DOHH2 (cell line): ENCODE results near the gene C1QTNF6.

Experiments
- H3F3A ChIP-seq: fragments of 200-600 bp; sonication (generic), shearing (Covaris generic); 2 replicates; pipeline ENCODE4 v1.6.0; 2016; ENCODE audit warnings: antibody characterized with exemption, mild to moderate bottlenecking; ENCODE audit not compliant: control insufficient read depth, insufficient read depth
- H3K27ac ChIP-seq: fragments of 200-600 bp; sonication (generic); 2 replicates; pipeline ENCODE4 v1.5.1; 2014; ENCODE audit warnings: low read depth, mild to moderate bottlenecking, low read length, moderate library complexity
- H3K27me3 ChIP-seq: fragments of 200-600 bp; sonication (generic); 2 replicates; pipeline ENCODE4 v1.6.1; 2014; ENCODE audit warnings: mild to moderate bottlenecking, low read length, mixed read lengths; ENCODE audit not compliant: control insufficient read depth
- H3K36me3 ChIP-seq: fragments of 200-600 bp; sonication (generic); 2 replicates; pipeline ENCODE4 v1.6.1; 2014; ENCODE audit warnings: mild to moderate bottlenecking, low read length, moderate library complexity, mixed read lengths; ENCODE audit not compliant: control insufficient read depth
- H3K4me1 ChIP-seq: fragments of 200-600 bp; sonication (generic); 2 replicates; pipeline ENCODE4 v1.6.1; 2014; ENCODE audit warnings: mild to moderate bottlenecking, low read length, mixed read lengths; ENCODE audit not compliant: control insufficient read depth
- H3K4me2 ChIP-seq: fragments of 200-600 bp; sonication (generic); 2 replicates; pipeline ENCODE4 v1.6.0; 2014; ENCODE audit warnings: mild to moderate bottlenecking, low read length, moderate library complexity
- H3K4me3 ChIP-seq: fragments of 200-600 bp; sonication (generic); 2 replicates; pipeline ENCODE4 v1.5.1; 2014; ENCODE audit warnings: mild to moderate bottlenecking, low read length, mixed read lengths
- H3K79me2 ChIP-seq: fragments of 200-600 bp; sonication (generic); 2 replicates; pipeline ENCODE4 v1.6.1; 2014; ENCODE audit warnings: mild to moderate bottlenecking, low read length, mixed read lengths; ENCODE audit not compliant: control insufficient read depth
- H3K9me2 ChIP-seq: fragments of 200-600 bp; sonication (generic); replicated peaks from 2 replicates; pipeline ENCODE4 v1.6.1; 2014; ENCODE audit warnings: mild to moderate bottlenecking, low read length, mixed read lengths; ENCODE audit not compliant: control insufficient read depth
- H3K9me3 ChIP-seq: fragments of 200-600 bp; sonication (generic); 2 replicates; pipeline ENCODE4 v1.6.1; 2014; ENCODE audit warnings: antibody characterized with exemption, low read length, mixed read lengths; ENCODE audit not compliant: control insufficient read depth, insufficient read depth
- H4K20me1 ChIP-seq: fragments of 200-600 bp; sonication (generic); 2 replicates; pipeline ENCODE4 v1.6.0; 2014; ENCODE audit warnings: low read depth, mild to moderate bottlenecking, antibody characterized with exemption, low read length, moderate library complexity; ENCODE audit not compliant: control insufficient read depth, insufficient read depth
- CTCF ChIP-seq: fragments of 200-600 bp; sonication (generic); IDR thresholded peaks from one replicate; pipeline ENCODE4 v1.5.1; 2014; ENCODE audit warnings: antibody characterized with exemption, mild to moderate bottlenecking, low read depth, low read length; ENCODE audit not compliant: poor library complexity, severe bottlenecking
- EZH2phosphoT487 ChIP-seq: fragments of 200-600 bp; sonication (generic); IDR thresholded peaks from 2 replicates; pipeline ENCODE4 v1.6.1; 2017; ENCODE audit warnings: borderline replicate concordance, mild to moderate bottlenecking, antibody characterized with exemption, low read length, moderate library complexity, mixed read lengths

The C1QTNF6 gene

GRCh38 chr22:37169406-37169805 is 18.6 kb downstream of the C1QTNF6 start:
- peaks cover 27% of the 10 kb centered on the region for H3K27me3 ChIP-seq
- H3K27ac ChIP-seq, result no peak overlapping the region
- peaks cover 6% of the 10 kb centered on the region for H3K4me1 ChIP-seq
- no peaks in the 10 kb centered on the region for H3F3A ChIP-seq
- no peak for TF ChIP-seq CTCF
- no peak for TF ChIP-seq EZH2phosphoT487
- no peaks in the 10 kb centered on the region for H3K9me2 ChIP-seq
- no peaks in the 10 kb centered on the region for H4K20me1 ChIP-seq
- H3K9me3 ChIP-seq, result no peaks in the 10 kb centered on the region
- H3K4me3 ChIP-seq, result no peak overlapping the region
- H3K79me2 ChIP-seq, result no peaks in the 10 kb centered on the region
- no peaks in the 10 kb centered on the region for H3K36me3 ChIP-seq
- no peak overlapping the region for H3K4me2 ChIP-seq

- peaks cover 6% of the 10 kb centered on the region for H3K4me1 ChIP-seq
- H4K20me1 ChIP-seq, result no peaks in the 10 kb centered on the region
- H3K27me3 ChIP-seq, result peaks cover 30% of the 10 kb centered on the region
- H3K79me2 ChIP-seq, result no peaks in the 10 kb centered on the region
- no peaks in the 10 kb centered on the region for H3K9me2 ChIP-seq
- no peaks in the 10 kb centered on the region for H3K36me3 ChIP-seq
- no peak overlapping the region for H3K27ac ChIP-seq
- no peak overlapping the region for H3K4me2 ChIP-seq
- no peak for TF ChIP-seq EZH2phosphoT487
- no peak for TF ChIP-seq CTCF
- H3F3A ChIP-seq, result no peaks in the 10 kb centered on the region
- H3K9me3 ChIP-seq, result no peaks in the 10 kb centered on the region
- H3K4me3 ChIP-seq, result no peak overlapping the region
Observed at GRCh38 chr22:37167981-37168647, 19.9 kb downstream of the C1QTNF6 start.

- no peak overlapping the region for H3K4me2 ChIP-seq
- no peak for TF ChIP-seq CTCF
- TF ChIP-seq EZH2phosphoT487, result no peak
- H3K27ac ChIP-seq, result no peak overlapping the region
- H3F3A ChIP-seq, result no peaks in the 10 kb centered on the region
- H3K4me1 ChIP-seq, result peaks cover 6% of the 10 kb centered on the region
- H3K27me3 ChIP-seq, result peaks cover 37% of the 10 kb centered on the region
- no peaks in the 10 kb centered on the region for H3K79me2 ChIP-seq
- H3K9me3 ChIP-seq, result no peaks in the 10 kb centered on the region
- H4K20me1 ChIP-seq, result no peaks in the 10 kb centered on the region
- no peaks in the 10 kb centered on the region for H3K9me2 ChIP-seq
- no peaks in the 10 kb centered on the region for H3K36me3 ChIP-seq
- H3K4me3 ChIP-seq, result no peak overlapping the region
Observed at GRCh38 chr22:37167176-37167980, 20.7 kb downstream of the C1QTNF6 start.
